HepG2 (cell line): ENCODE results near the gene MAP3K1. TPM values are rescaled to one million over a fixed set of nuclear protein-coding genes. Genes with fewer than 3 reads are reported as not detected.

ENCODE experiments used
- AGO1 ChIP-seq: fragments of 200-400 bp; formaldehyde crosslinking; IDR thresholded peaks from 2 replicates; pipeline ENCODE4 v1.6.1; 2017; ENCODE audit warnings: mild to moderate bottlenecking, low read depth, low read length, moderate library complexity; ENCODE audit not compliant: poor library complexity, severe bottlenecking
- BRF2 ChIP-seq: sonication (generic); formaldehyde crosslinking; IDR thresholded peaks from 2 replicates; pipeline ENCODE4 v1.8.1; 2022; ENCODE audit warnings: mild to moderate bottlenecking, missing genetic modification reagents
- CBX5 ChIP-seq: sonication (generic); formaldehyde crosslinking; IDR thresholded peaks from 2 replicates; pipeline ENCODE4 v1.4.0; 2020; ENCODE audit warnings: missing genetic modification reagents, borderline replicate concordance
- DMAP1 ChIP-seq: IDR thresholded peaks from 2 replicates; pipeline ENCODE4 v1.6.1; 2016
- ISL2 ChIP-seq: sonication (generic); formaldehyde crosslinking; IDR thresholded peaks from 2 replicates; pipeline ENCODE4 v1.5.0; 2020; ENCODE audit warnings: missing genetic modification reagents
- MEIS2 ChIP-seq: sonication (generic); formaldehyde crosslinking; IDR thresholded peaks from 2 replicates; pipeline ENCODE4 v1.9.0; 2021; ENCODE audit warnings: mild to moderate bottlenecking, missing genetic modification reagents
- POGZ ChIP-seq: sonication (generic); formaldehyde crosslinking; IDR thresholded peaks from 2 replicates; pipeline ENCODE4 v1.4.0; 2020; ENCODE audit warnings: mild to moderate bottlenecking, missing genetic modification reagents
- ZNF335 ChIP-seq: sonication (generic); formaldehyde crosslinking; IDR thresholded peaks from 2 replicates; pipeline ENCODE4 v1.4.0; 2020; ENCODE audit warnings: missing genetic modification reagents
- polyA plus RNA-seq, 8 experiments: library from polyadenylated mRNA; depleted of rRNA in 3 of 8; stranded (reverse) in 7 of 8; unstranded in 1 of 8; fragments of >200 nt; fragmentation: Illumina TruSeq in 4 of 8; extraction: Trizol in 4 of 8; gene quantifications; 2 replicates each; pipeline versions ENCODE4 v1.2.1 to v1.2.3, GENCODE V29; 2011 to 2016; ENCODE audit warnings: low read depth in 4 of 8, missing spikeins in 1 of 8, mixed read lengths in 1 of 8; ENCODE audit not compliant: insufficient read depth in 1 of 8
- total RNA-seq, 5 experiments: library from RNA; depleted of rRNA; stranded (reverse); fragments of >200 nt; fragmentation: Illumina TruSeq; extraction: Trizol; gene quantifications; 2 replicates each; pipeline ENCODE4 v1.2.3, GENCODE V29; 2016; ENCODE audit warnings: low read depth in 1 of 5
- TF ChIP-seq, protein P1 (sequence below): sonication (generic); formaldehyde crosslinking; IDR thresholded peaks from 2 replicates; pipeline ENCODE4 v1.5.0; 2020; ENCODE audit warnings: mild to moderate bottlenecking, missing genetic modification reagents, borderline replicate concordance
- TF ChIP-seq, protein P2 (sequence below): sonication (generic); formaldehyde crosslinking; IDR thresholded peaks from 2 replicates; pipeline ENCODE4 v1.5.1; 2020; ENCODE audit warnings: mild to moderate bottlenecking, missing genetic modification reagents, moderate library complexity

MAP3K1 gene
- total and polyA plus RNA-seq, 2 of the 13 experiments (the other 11 are each of a cell fraction or from before 2014, with no cell fraction given), result 16.4 to 30.3 TPM

DNA sequence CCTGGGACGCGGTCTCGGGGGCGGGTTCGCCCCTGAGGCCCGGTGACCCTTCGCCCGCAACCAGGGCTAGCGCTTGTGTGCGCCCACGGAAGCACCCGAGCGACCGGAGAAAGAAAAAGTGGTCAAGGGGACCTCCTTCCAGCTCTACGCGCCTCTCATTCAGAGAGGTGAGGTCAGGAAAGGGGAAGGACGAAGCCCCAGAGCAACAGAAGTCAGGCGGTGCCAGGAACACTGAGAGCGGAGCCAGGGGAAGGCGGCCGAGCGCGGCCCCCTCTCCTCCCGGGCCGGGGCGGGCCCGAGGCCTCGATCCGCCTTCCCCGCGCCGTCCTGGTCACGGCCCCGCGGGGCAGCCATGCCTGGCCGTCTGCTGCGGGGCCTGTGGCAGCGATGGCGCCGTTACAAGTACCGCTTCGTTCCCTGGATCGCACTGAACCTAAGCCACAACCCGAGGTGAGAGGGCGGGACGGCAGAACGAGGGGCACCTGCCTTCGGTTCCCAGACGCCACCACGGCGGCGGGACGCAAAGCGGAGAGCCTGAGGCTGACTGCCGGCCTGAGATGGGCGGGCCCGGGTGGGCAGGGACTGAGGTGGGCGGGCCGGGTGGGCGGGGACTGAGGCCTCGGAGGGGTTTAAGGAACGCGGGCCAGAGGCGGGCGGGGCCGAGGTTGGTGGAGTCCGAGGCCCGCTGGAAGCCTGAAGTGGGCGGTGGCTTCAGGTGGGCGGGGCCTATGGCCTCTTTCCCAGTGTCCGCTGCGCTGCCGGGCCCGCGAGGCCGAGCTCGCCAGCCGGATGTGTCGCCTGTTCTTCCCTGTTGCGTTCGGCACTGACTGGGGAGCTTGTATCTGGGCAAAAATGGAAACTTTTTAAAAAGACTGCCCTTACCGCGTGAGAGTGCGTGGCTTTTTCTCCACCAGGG, 94.2 kb downstream of the MAP3K1 start, which contains the start of gene SETD9 (continued):
- TF ChIP-seq, protein P1, sequence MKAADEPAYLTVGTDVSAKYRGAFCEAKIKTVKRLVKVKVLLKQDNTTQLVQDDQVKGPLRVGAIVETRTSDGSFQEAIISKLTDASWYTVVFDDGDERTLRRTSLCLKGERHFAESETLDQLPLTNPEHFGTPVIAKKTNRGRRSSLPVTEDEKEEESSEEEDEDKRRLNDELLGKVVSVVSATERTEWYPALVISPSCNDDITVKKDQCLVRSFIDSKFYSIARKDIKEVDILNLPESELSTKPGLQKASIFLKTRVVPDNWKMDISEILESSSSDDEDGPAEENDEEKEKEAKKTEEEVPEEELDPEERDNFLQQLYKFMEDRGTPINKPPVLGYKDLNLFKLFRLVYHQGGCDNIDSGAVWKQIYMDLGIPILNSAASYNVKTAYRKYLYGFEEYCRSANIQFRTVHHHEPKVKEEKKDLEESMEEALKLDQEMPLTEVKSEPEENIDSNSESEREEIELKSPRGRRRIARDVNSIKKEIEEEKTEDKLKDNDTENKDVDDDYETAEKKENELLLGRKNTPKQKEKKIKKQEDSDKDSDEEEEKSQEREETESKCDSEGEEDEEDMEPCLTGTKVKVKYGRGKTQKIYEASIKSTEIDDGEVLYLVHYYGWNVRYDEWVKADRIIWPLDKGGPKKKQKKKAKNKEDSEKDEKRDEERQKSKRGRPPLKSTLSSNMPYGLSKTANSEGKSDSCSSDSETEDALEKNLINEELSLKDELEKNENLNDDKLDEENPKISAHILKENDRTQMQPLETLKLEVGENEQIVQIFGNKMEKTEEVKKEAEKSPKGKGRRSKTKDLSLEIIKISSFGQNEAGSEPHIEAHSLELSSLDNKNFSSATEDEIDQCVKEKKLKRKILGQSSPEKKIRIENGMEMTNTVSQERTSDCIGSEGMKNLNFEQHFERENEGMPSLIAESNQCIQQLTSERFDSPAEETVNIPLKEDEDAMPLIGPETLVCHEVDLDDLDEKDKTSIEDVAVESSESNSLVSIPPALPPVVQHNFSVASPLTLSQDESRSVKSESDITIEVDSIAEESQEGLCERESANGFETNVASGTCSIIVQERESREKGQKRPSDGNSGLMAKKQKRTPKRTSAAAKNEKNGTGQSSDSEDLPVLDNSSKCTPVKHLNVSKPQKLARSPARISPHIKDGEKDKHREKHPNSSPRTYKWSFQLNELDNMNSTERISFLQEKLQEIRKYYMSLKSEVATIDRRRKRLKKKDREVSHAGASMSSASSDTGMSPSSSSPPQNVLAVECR, result peak; percentile 71; the same call in 1 of the 2 replicates
- TF ChIP-seq POGZ (no peak; the same call in 1 of the 2 replicates), AGO1 (peak; percentile 37), BRF2 (CRISPR knock-in tag) (no peak), ISL2 (peak; percentile 42; the same call in 1 of the 2 replicates), CBX5 (CRISPR knock-in tag) (0 out of 2 replicates have a peak, but pooled peaks have one; percentile 10), ZNF335 (CRISPR knock-in tag) (0 out of 2 replicates have a peak, but pooled peaks have one; percentile 37), DMAP1 (peak; percentile 85), MEIS2 (CRISPR knock-in tag) (peak; percentile 42; the same call in 1 of the 2 replicates)
- TF ChIP-seq, protein P2, sequence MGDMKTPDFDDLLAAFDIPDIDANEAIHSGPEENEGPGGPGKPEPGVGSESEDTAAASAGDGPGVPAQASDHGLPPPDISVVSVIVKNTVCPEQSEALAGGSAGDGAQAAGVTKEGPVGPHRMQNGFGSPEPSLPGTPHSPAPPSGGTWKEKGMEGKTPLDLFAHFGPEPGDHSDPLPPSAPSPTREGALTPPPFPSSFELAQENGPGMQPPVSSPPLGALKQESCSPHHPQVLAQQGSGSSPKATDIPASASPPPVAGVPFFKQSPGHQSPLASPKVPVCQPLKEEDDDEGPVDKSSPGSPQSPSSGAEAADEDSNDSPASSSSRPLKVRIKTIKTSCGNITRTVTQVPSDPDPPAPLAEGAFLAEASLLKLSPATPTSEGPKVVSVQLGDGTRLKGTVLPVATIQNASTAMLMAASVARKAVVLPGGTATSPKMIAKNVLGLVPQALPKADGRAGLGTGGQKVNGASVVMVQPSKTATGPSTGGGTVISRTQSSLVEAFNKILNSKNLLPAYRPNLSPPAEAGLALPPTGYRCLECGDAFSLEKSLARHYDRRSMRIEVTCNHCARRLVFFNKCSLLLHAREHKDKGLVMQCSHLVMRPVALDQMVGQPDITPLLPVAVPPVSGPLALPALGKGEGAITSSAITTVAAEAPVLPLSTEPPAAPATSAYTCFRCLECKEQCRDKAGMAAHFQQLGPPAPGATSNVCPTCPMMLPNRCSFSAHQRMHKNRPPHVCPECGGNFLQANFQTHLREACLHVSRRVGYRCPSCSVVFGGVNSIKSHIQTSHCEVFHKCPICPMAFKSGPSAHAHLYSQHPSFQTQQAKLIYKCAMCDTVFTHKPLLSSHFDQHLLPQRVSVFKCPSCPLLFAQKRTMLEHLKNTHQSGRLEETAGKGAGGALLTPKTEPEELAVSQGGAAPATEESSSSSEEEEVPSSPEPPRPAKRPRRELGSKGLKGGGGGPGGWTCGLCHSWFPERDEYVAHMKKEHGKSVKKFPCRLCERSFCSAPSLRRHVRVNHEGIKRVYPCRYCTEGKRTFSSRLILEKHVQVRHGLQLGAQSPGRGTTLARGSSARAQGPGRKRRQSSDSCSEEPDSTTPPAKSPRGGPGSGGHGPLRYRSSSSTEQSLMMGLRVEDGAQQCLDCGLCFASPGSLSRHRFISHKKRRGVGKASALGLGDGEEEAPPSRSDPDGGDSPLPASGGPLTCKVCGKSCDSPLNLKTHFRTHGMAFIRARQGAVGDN (CRISPR knock-in tag), result peak; percentile 91
